IMR-90 (cell line): Measurements from ENCODE around the gene HOGA1. TPM values are rescaled to one million over a fixed set of nuclear protein-coding genes. Genes with fewer than 3 reads are reported as not detected.

ENCODE experiments used
- ATAC-seq: fragments of 200-7000 bp; cut with Tn5 transposase; 2 replicates; pipeline ENCODE4 v1.9.1; 2020; ENCODE audit warnings: low read depth, mild to moderate bottlenecking, moderate library complexity
- BruUV-seq: library from RNA; stranded (reverse); fragments of 400-500 nt; replicated peaks from 2 replicates; lab custom pipeline; 2021; lab: Mats Ljungman, UMichigan
- CTCF ChIA-PET: fragments of 300-600 bp; formaldehyde crosslinking; extraction: SDS; loops from one replicate; lab custom pipeline; 2021; ENCODE audit warnings: antibody characterized with exemption; lab: Yijun Ruan, JAX
- POLR2A ChIA-PET: fragments of 300-600 bp; sonication (Branson Sonifier 250); formaldehyde crosslinking; loops from one replicate; lab custom pipeline; 2022; ENCODE audit warnings: antibody characterized with exemption; ENCODE audit not compliant: unreplicated experiment; lab: Charles Lee
- DNase-seq: peaks from one replicate; pipeline ENCODE4 v3.0.0; 2013
- H2AFZ ChIP-seq: replicated peaks from 2 replicates; pipeline ENCODE3; 2013; ENCODE audit warnings: low read length, mild to moderate bottlenecking; ENCODE audit not compliant: poor library complexity
- H2AK5ac ChIP-seq: 2 replicates; pipeline ENCODE4 v1.6.1; 2013; ENCODE audit warnings: low read depth, low read length, inconsistent platforms
- H2AK9ac ChIP-seq: replicated peaks from 2 replicates; pipeline ENCODE3; 2013; ENCODE audit warnings: mild to moderate bottlenecking, low read depth, low read length, moderate library complexity; ENCODE audit not compliant: poor library complexity
- H2BK120ac ChIP-seq: 2 replicates; pipeline ENCODE4 v1.6.1; 2013; ENCODE audit warnings: low read depth, low read length, inconsistent platforms
- H2BK15ac ChIP-seq: 3 replicates; pipeline ENCODE4 v1.6.1; 2013; ENCODE audit warnings: low read depth, low read length, inconsistent platforms
- H2BK20ac ChIP-seq: 2 replicates; pipeline ENCODE4 v1.6.1; 2013; ENCODE audit warnings: low read depth, mild to moderate bottlenecking, inconsistent platforms, low read length, moderate library complexity
- H2BK5ac ChIP-seq: 2 replicates; pipeline ENCODE4 v1.6.1; 2013; ENCODE audit warnings: mild to moderate bottlenecking, low read depth, low read length, inconsistent platforms; ENCODE audit not compliant: poor library complexity, severe bottlenecking
- H3K14ac ChIP-seq: replicated peaks from 2 replicates; pipeline ENCODE4 v1.6.1; 2013; ENCODE audit warnings: low read depth, low read length, inconsistent platforms
- H3K18ac ChIP-seq: 2 replicates; pipeline ENCODE4 v1.6.1; 2013; ENCODE audit warnings: low read depth, low read length, control low read depth
- H3K23ac ChIP-seq: 2 replicates; pipeline ENCODE4 v1.6.1; 2013; ENCODE audit warnings: low read depth, low read length, inconsistent platforms
- H3K27ac ChIP-seq: 2 replicates; pipeline ENCODE4 v1.5.1; 2013; ENCODE audit warnings: mild to moderate bottlenecking, control low read depth, low read length; ENCODE audit not compliant: insufficient read depth
- H3K27me3 ChIP-seq: 2 replicates; pipeline ENCODE4 v1.6.1; 2013; ENCODE audit warnings: low read length; ENCODE audit not compliant: control insufficient read depth, insufficient read depth
- H3K36me3 ChIP-seq: 2 replicates; pipeline ENCODE4 v1.6.1; 2013; ENCODE audit warnings: low read length, mixed read lengths; ENCODE audit not compliant: control insufficient read depth, insufficient read depth
- H3K4ac ChIP-seq: 2 replicates; pipeline ENCODE4 v1.6.1; 2013; ENCODE audit warnings: low read depth, low read length, inconsistent platforms
- H3K4me1 ChIP-seq: 2 replicates; pipeline ENCODE4 v1.6.1; 2013; ENCODE audit warnings: low read length, mixed read lengths; ENCODE audit not compliant: control insufficient read depth, insufficient read depth
- H3K4me2 ChIP-seq: 2 replicates; pipeline ENCODE4 v1.6.1; 2013; ENCODE audit warnings: low read depth, mild to moderate bottlenecking, control low read depth, low read length, moderate library complexity
- H3K4me3 ChIP-seq: 2 replicates; pipeline ENCODE4 v1.5.1; 2013; ENCODE audit warnings: low read depth, mild to moderate bottlenecking, control low read depth, low read length, moderate library complexity; ENCODE audit not compliant: insufficient read depth
- H3K56ac ChIP-seq: 2 replicates; pipeline ENCODE4 v1.6.1; 2013; ENCODE audit warnings: low read length, inconsistent platforms; ENCODE audit not compliant: insufficient read depth; ENCODE audit errors: extremely low read depth
- H3K79me1 ChIP-seq, 2 experiments: 2 replicates each; pipeline ENCODE4 v1.6.1; 2013; ENCODE audit warnings: low read length in 2 of 2, inconsistent platforms in 1 of 2, low read depth in 1 of 2
- H3K9ac ChIP-seq: 2 replicates; pipeline ENCODE4 v1.6.1; 2013; ENCODE audit warnings: low read depth, low read length, control low read depth
- H3K9me1 ChIP-seq: 2 replicates; pipeline ENCODE4 v1.6.1; 2013; ENCODE audit warnings: low read length, inconsistent platforms; ENCODE audit not compliant: insufficient read depth
- H3K9me3 ChIP-seq: 2 replicates; pipeline ENCODE4 v1.6.1; 2013; ENCODE audit warnings: low read length; ENCODE audit not compliant: control insufficient read depth, insufficient read depth
- H4K20me1 ChIP-seq: 2 replicates; pipeline ENCODE4 v1.6.1; 2013; ENCODE audit warnings: low read length, inconsistent platforms; ENCODE audit not compliant: insufficient read depth
- H4K5ac ChIP-seq: 2 replicates; pipeline ENCODE4 v1.6.1; 2013; ENCODE audit warnings: mild to moderate bottlenecking, low read depth, low read length, control low read depth
- H4K8ac ChIP-seq, 2 experiments: 2 replicates each; pipeline ENCODE4 v1.6.1; 2013; ENCODE audit warnings: low read depth in 2 of 2, low read length in 2 of 2, control low read depth in 1 of 2, inconsistent platforms in 1 of 2
- H4K91ac ChIP-seq: 2 replicates; pipeline ENCODE4 v1.6.1; 2013; ENCODE audit warnings: low read depth, low read length, inconsistent platforms; ENCODE audit not compliant: insufficient read depth
- CHD1 ChIP-seq: IDR thresholded peaks from 2 replicates; pipeline ENCODE4 v1.6.1; 2012; ENCODE audit warnings: low read depth, low read length, improper control_type of control experiment
- RCOR1 ChIP-seq: IDR thresholded peaks from 2 replicates; pipeline ENCODE4 v1.6.1; 2012; ENCODE audit warnings: mild to moderate bottlenecking, low read length, improper control_type of control experiment; ENCODE audit not compliant: insufficient replicate concordance
- WGBS, 2 experiments: methylation state at CpG; one replicate each; pipeline versions ENCODE4 v1.1.5 to v1.1.7; 2013; ENCODE audit warnings: missing lambda C conversion rate in 2 of 2; ENCODE audit not compliant: insufficient read length in 1 of 2; ENCODE audit errors: extremely low coverage in 2 of 2; 5-methylcytosine and 5-hydroxymethylcytosine counted together
- dilution Hi-C: fragments of 300-500 bp; cut with HindIII; formaldehyde crosslinking; loops from one replicate; pipeline ENCODE4 v1.14.3; 2018; ENCODE audit warnings: low sequenced_read_pairs; ENCODE audit not compliant: unreplicated experiment
- in situ Hi-C: fragments of 300-500 bp; cut with MboI; formaldehyde crosslinking; loops from 3 replicates; pipeline ENCODE4 v1.14.3; 2019; ENCODE audit warnings: low sequenced_read_pairs, inconsistent platforms, mixed read lengths
- intact Hi-C: fragments of 100-400 bp; cut with micrococcal nuclease; formaldehyde crosslinking; loops from 2 replicates; pipeline ENCODE4 v1.10.0; 2022
- polyA plus RNA-seq, 3 experiments: library from polyadenylated mRNA; depleted of rRNA; stranded (reverse); fragments of >200 nt; gene quantifications; 2 replicates each; pipeline ENCODE4 v1.2.3, GENCODE V29; 2012; ENCODE audit warnings: low replicate concordance in 1 of 3
- total RNA-seq: library from RNA; depleted of rRNA; stranded (reverse); fragments of >200 nt; gene quantifications from 2 replicates; pipeline ENCODE4 v1.2.3, GENCODE V29; 2012

Gene HOGA1
- total and polyA plus RNA-seq, 2 of the 4 experiments (the other 2 are of a cell fraction) = 0.36 to 0.41 TPM

DNA sequence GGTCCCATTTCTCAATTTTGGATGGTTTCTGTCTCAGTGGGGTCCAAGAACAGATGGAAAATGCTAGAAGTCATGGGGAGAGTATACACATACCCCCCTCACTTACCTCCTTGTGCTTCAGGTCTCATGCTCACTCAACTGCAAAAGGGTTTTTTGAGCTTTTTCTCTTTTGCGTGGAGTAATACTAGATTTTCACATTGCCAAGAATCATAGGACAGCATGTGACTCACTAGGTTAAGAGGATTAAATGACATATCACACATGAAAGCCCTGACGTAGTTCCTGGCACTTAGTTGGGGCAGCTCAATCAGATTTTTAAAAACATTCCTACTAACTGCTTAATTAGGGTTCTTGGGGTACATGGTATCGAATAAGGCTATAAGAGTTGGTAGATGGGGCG lies 60.7 kb downstream of the HOGA1 start:
- peaks cover 12% of the 10 kb centered on the region for H3K9me1 ChIP-seq
- H3K9ac ChIP-seq = no peak overlapping the region
- no peak overlapping the region for H2BK20ac ChIP-seq
- H3K23ac ChIP-seq = no peak overlapping the region
- H3K14ac ChIP-seq = no peak overlapping the region
- no peak overlapping the region for H2BK5ac ChIP-seq
- H4K5ac ChIP-seq = no peak overlapping the region
- H3K56ac ChIP-seq = no peak overlapping the region
- no peaks in the 10 kb centered on the region for H3K27me3 ChIP-seq
- no peak overlapping the region for H2AK5ac ChIP-seq
- no peak overlapping the region for H3K4me2 ChIP-seq
- no peak overlapping the region for H2AFZ ChIP-seq
- TF ChIP-seq CHD1 (no peak), RCOR1 (no peak)
- intact Hi-C loops (loop anchor here (5.0 kb wide), 1 partner anchor 148 kb away; the partner anchor contains the start of genes MMS19 and UBTD1), dilution Hi-C loops (no loop called here), in situ Hi-C loops (no loop called here)
- BruUV-seq = no TSS peak
- peaks cover 12% of the 10 kb centered on the region for H3K36me3 ChIP-seq
- peaks cover 20% of the 10 kb centered on the region; the same call in 1 of the 2 replicates for H4K20me1 ChIP-seq
- no peak overlapping the region for H4K8ac ChIP-seq
- CTCF ChIA-PET = no interaction called here
- H2BK15ac ChIP-seq = no peak overlapping the region
- no peak overlapping the region for H3K4me3 ChIP-seq
- WGBS, 2 experiments = no CpG with 5 or more reads among the region's 4 CpGs
- H3K27ac ChIP-seq = no peak overlapping the region
- no peak for DNase-seq
- no peak overlapping the region for H2BK120ac ChIP-seq
- no peak for ATAC-seq
- H4K91ac ChIP-seq = no peak overlapping the region
- H2AK9ac ChIP-seq = no peak overlapping the region
- peaks cover 18 to 58% of the 10 kb centered on the region in 2 experiments for H3K79me1 ChIP-seq
- H3K4ac ChIP-seq = no peak overlapping the region
- H3K4me1 ChIP-seq = peaks cover 9% of the 10 kb centered on the region
- H3K18ac ChIP-seq = no peak overlapping the region
- no peaks in the 10 kb centered on the region for H3K9me3 ChIP-seq
- POLR2A ChIA-PET = no interaction called here
